Measurements from ENCODE around the gene FGD3.

Gene FGD3

DNA sequence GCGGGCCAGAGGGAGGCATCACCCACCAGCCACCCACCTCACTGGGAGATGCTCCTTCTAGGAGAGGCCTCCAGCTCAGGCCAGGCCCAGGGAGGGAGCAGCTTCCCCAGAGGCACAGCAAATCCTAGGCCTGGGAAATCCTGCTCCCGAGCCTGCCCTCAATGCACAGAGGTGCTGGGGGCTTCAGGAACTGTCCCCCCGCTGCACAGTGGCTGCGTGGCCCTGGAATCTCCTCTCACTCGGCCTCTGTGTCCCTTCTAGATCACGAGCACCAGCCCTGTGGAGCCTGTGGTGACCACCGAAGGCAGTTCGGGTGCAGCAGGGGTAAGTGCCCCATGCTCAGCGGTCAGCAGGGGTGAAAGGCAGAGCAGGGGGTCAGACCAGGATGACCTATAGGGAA, 74.7 kb downstream of the FGD3 start:
- H3K4me3 ChIP-seq (ENCODE audit: control insufficient read depth, low read depth, low read length): no peak overlapping the region
- DNase-seq (ENCODE audit: low read depth): no peak
- TF ChIP-seq, protein P1, sequence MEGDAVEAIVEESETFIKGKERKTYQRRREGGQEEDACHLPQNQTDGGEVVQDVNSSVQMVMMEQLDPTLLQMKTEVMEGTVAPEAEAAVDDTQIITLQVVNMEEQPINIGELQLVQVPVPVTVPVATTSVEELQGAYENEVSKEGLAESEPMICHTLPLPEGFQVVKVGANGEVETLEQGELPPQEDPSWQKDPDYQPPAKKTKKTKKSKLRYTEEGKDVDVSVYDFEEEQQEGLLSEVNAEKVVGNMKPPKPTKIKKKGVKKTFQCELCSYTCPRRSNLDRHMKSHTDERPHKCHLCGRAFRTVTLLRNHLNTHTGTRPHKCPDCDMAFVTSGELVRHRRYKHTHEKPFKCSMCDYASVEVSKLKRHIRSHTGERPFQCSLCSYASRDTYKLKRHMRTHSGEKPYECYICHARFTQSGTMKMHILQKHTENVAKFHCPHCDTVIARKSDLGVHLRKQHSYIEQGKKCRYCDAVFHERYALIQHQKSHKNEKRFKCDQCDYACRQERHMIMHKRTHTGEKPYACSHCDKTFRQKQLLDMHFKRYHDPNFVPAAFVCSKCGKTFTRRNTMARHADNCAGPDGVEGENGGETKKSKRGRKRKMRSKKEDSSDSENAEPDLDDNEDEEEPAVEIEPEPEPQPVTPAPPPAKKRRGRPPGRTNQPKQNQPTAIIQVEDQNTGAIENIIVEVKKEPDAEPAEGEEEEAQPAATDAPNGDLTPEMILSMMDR (IDR thresholded peaks at IDR 0.05; ENCODE audit: control insufficient read depth, insufficient read depth, low read depth, low read length, missing control alignments): no peak

DNA sequence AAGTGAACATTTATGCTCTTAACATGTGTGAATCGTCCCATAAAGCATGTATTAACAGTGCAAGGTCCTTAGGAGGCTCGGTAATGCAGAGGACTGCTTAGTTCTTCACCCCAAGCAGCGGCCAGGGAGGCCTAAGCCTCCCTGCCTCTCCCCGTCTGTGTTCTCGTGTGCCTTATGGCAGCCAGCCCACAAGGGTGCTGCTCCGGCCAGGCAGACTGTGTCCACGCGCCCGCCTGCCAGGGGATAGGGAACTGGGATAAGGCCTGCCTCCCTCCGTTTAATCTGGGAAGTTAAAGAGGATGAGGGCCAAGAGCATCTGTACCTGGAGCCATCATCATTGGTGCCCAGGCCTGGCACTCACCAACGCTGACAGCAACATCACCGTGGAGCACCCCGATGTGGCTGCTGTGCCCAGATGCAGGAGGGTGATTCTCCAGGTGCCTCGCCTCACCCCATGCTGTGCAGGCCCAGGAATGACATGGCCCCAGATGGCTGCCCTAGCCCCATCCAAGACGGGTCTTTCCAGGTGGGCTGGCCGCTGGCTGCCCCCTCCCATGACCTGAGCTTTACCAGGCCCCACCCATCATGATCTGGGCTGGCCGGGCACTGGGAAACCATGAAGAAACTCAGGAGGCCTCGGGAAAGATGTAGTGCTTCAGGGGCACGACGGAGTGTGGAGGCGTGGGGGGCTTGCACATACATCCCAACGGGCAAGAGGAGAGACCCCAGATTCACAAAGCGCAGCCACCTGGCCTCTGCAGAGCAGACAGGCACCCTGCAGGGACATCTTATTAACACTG, 75.6 kb downstream of the FGD3 start:
- no peak overlapping the region for H3K4me3 ChIP-seq (ENCODE audit: control insufficient read depth, low read depth, low read length)
- TF ChIP-seq, protein P1 (IDR thresholded peaks at IDR 0.05; ENCODE audit: control insufficient read depth, insufficient read depth, low read depth, low read length, missing control alignments): no peak
- DNase-seq (ENCODE audit: low read depth): no peak

DNA sequence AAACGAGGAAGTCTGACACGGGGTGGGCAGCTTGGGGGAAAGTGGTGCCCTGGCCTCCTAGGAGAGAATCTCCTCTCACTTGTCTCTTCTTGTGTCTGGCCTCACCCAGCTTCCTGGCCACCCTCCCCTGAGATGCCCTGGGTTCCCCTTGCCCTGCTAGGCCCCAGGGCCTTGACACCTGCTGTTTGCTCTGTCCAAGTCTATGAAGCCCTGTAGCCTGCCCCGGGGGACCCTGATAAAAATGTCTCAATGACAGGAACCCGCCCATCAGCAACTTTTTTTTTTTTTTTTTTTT, 76.1 kb downstream of the FGD3 start:
- no peak for DNase-seq (ENCODE audit: low read depth)
- no peak overlapping the region for H3K4me3 ChIP-seq (ENCODE audit: control insufficient read depth, low read depth, low read length)
- TF ChIP-seq, protein P1 (IDR thresholded peaks at IDR 0.05; ENCODE audit: control insufficient read depth, insufficient read depth, low read depth, low read length, missing control alignments): no peak

DNA sequence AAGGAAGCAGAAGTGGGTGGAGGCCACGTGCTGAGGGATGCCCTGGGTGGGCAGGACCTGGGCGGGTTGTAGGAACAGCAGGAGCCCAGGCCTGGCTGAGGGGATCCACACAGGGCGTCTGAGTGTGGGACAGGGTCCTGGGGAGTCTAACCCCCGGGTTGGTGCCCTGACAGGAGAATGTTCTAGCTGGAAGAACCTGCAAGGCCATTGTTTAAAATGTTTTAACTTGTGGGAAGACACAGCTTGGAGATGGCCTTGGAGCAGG, 77.3 kb downstream of the FGD3 start:
- TF ChIP-seq, protein P1 (IDR thresholded peaks at IDR 0.05; ENCODE audit: control insufficient read depth, insufficient read depth, low read depth, low read length, missing control alignments): no peak
- no peak for DNase-seq (ENCODE audit: low read depth)
- no peak overlapping the region for H3K4me3 ChIP-seq (ENCODE audit: control insufficient read depth, low read depth, low read length)

DNA sequence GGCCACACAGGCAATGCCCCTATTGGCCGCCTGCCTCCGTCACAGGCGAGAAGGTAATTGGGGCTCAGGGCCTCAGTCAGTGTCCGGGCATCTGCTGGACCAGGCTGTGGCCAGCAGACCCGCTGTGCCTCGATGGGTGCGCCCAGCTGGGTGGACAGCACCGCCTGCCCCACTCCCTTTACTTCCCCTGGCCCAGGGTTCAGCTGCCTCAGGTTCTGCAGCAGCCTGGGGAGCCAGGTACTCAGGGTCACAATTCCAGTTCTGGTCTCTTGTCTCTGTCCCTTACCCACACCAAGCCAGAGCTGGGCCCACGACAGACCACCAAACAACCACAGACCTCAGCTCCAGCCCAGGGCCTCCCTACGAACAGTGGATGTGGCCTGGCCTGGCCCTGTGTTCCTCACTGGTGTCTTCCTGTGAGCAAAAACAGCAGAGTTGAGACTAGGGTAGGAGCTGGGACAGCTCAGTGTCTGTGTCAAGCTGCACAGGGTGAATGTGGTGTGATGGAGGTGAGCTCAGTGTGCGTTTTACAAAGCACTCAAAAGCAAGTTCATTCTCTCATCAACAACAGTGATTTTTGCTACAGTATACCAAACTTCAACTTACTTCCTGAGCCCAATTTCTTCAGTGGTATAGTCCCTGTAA, 77.8 kb downstream of the FGD3 start:
- H3K4me3 ChIP-seq (ENCODE audit: control insufficient read depth, low read depth, low read length): no peak overlapping the region
- DNase-seq (ENCODE audit: low read depth): no peak
- TF ChIP-seq, protein P1 (IDR thresholded peaks at IDR 0.05; ENCODE audit: control insufficient read depth, insufficient read depth, low read depth, low read length, missing control alignments): no peak

DNA sequence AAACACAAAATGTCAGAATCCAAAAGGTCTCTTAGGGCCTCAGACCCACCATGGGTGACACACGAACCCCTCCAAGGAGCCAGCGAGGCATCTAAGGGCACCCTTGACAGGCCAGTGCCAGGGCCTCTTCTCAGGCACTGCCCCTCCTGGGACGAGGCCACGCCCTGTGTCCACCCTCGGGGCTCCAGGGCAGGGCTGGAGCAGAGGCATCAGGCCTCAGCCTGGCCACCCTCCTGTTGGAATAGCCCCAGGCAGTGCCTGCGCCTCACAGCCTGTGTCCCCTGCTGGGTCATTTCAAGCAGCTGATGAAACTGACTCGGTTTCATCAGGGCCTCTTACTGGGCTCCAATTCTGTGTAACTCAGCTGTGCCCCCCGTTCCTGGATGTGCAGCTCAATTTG, 78.4 kb downstream of the FGD3 start:
- no peak overlapping the region for H3K4me3 ChIP-seq (ENCODE audit: control insufficient read depth, low read depth, low read length)
- TF ChIP-seq, protein P1 (IDR thresholded peaks at IDR 0.05; ENCODE audit: control insufficient read depth, insufficient read depth, low read depth, low read length, missing control alignments): no peak
- DNase-seq (ENCODE audit: low read depth): no peak
